Neural cell (in vitro differentiated cells): Measurements from ENCODE around the gene LHFPL2. TPM values are rescaled to one million over a fixed set of nuclear protein-coding genes. Genes with fewer than 3 reads are reported as not detected.

Experiments used
- H2AFZ ChIP-seq: fragments of 200-600, 300-800 bp; sonication (generic), shearing (Covaris generic); 2 replicates; pipeline ENCODE4 v1.6.0; 2014; ENCODE audit warnings: low read depth, mild to moderate bottlenecking, antibody characterized with exemption, low read length, moderate library complexity
- H3F3A ChIP-seq: fragments of 200-600 bp; shearing (Covaris generic); 2 replicates; pipeline ENCODE4 v1.6.1; 2016; ENCODE audit warnings: mild to moderate bottlenecking, moderate library complexity, mixed read lengths, antibody characterized with exemption, low read length; ENCODE audit not compliant: insufficient read depth, poor library complexity, severe bottlenecking
- H3K27ac ChIP-seq: fragments of 200-600, 300-800 bp; sonication (generic), shearing (Covaris generic); 2 replicates; pipeline ENCODE4 v1.5.1; 2014; ENCODE audit warnings: mild to moderate bottlenecking, low read length, moderate library complexity
- H3K27me3 ChIP-seq: fragments of 300-800, 200-600 bp; sonication (generic), shearing (Covaris generic); 2 replicates; pipeline ENCODE4 v1.6.0; 2014; ENCODE audit warnings: mild to moderate bottlenecking, low read depth, low read length, moderate library complexity; ENCODE audit not compliant: insufficient read depth
- H3K36me3 ChIP-seq: fragments of 300-800, 200-600 bp; sonication (generic), shearing (Covaris generic); 2 replicates; pipeline ENCODE4 v1.5.1; 2014; ENCODE audit warnings: mild to moderate bottlenecking, antibody characterized with exemption, low read length, moderate library complexity; ENCODE audit not compliant: insufficient read depth
- H3K4me2 ChIP-seq: fragments of 300-800, 200-600 bp; sonication (generic), shearing (Covaris generic); 2 replicates; pipeline ENCODE4 v1.6.0; 2014; ENCODE audit warnings: mild to moderate bottlenecking, low read length
- H3K4me3 ChIP-seq: fragments of 300-800, 200-600 bp; sonication (generic), shearing (Covaris generic); 2 replicates; pipeline ENCODE4 v1.5.1; 2014; ENCODE audit warnings: mild to moderate bottlenecking, low read length, moderate library complexity
- H3K79me2 ChIP-seq: fragments of 200-600 bp; shearing (Covaris generic); replicated peaks from 2 replicates; pipeline ENCODE4 v1.6.0; 2014; ENCODE audit warnings: mild to moderate bottlenecking, low read length, moderate library complexity; ENCODE audit not compliant: insufficient read depth
- H3K9ac ChIP-seq: fragments of 300-800, 200-600 bp; sonication (generic), shearing (Covaris generic); 2 replicates; pipeline ENCODE4 v1.6.1; 2016; ENCODE audit warnings: mild to moderate bottlenecking, low read length, mixed read lengths
- H3K9me2 ChIP-seq: fragments of 200-600 bp; shearing (Covaris generic); 2 replicates; pipeline ENCODE4 v1.6.1; 2016; ENCODE audit warnings: mild to moderate bottlenecking, low read length, mixed read lengths; ENCODE audit not compliant: insufficient read depth
- H3K9me3 ChIP-seq: fragments of 200-600, 300-800 bp; sonication (generic), shearing (Covaris generic); 2 replicates; pipeline ENCODE4 v1.6.1; 2016; ENCODE audit warnings: mild to moderate bottlenecking, mixed run types, low read length, moderate library complexity, mixed read lengths
- H4K20me1 ChIP-seq: fragments of 200-600 bp; shearing (Covaris generic); 2 replicates; pipeline ENCODE4 v1.6.1; 2016; ENCODE audit warnings: mild to moderate bottlenecking, mixed run types; ENCODE audit not compliant: insufficient read depth
- EP300 ChIP-seq: fragments of 450-650 bp; conservative IDR thresholded peaks from 2 replicates; pipeline ENCODE4 v1.6.1; 2014; ENCODE audit warnings: antibody characterized with exemption, mild to moderate bottlenecking, moderate library complexity; ENCODE audit not compliant: poor library complexity, severe bottlenecking
- EZH2 ChIP-seq: fragments of 200-600, 300-800 bp; shearing (Covaris generic), sonication (generic); IDR thresholded peaks from 2 replicates; pipeline ENCODE4 v1.6.1; 2014; ENCODE audit warnings: antibody characterized with exemption, low read length, borderline replicate concordance, mild to moderate bottlenecking; ENCODE audit not compliant: insufficient read depth, poor library complexity, severe bottlenecking
- MXI1 ChIP-seq: fragments of 450-650 bp; conservative IDR thresholded peaks from 2 replicates; pipeline ENCODE4 v1.6.1; 2014; ENCODE audit warnings: antibody characterized with exemption, mild to moderate bottlenecking; ENCODE audit not compliant: poor library complexity, severe bottlenecking
- POLR2AphosphoS5 ChIP-seq: IDR thresholded peaks from 2 replicates; pipeline ENCODE4 v1.6.1; 2012
- RAD21 ChIP-seq: fragments of 450-650 bp; conservative IDR thresholded peaks from 2 replicates; pipeline ENCODE4 v1.6.1; 2014; ENCODE audit warnings: antibody characterized with exemption, mild to moderate bottlenecking, moderate library complexity
- REST ChIP-seq: IDR thresholded peaks from 2 replicates; pipeline ENCODE4 v1.6.1; 2012; ENCODE audit warnings: borderline replicate concordance
- SMC3 ChIP-seq: fragments of 450-650 bp; conservative IDR thresholded peaks from 2 replicates; pipeline ENCODE4 v1.6.1; 2014; ENCODE audit warnings: antibody characterized with exemption, mild to moderate bottlenecking, moderate library complexity; ENCODE audit not compliant: poor library complexity
- TAF1 ChIP-seq: IDR thresholded peaks from 2 replicates; pipeline ENCODE4 v1.6.1; 2012; ENCODE audit warnings: low read depth
- polyA plus RNA-seq: library from polyadenylated mRNA; depleted of rRNA; stranded (reverse); fragments of >200 nt; gene quantifications from 2 replicates; pipeline ENCODE4 v1.2.3, GENCODE V29; 2014
- TF ChIP-seq, protein P1 (sequence below): fragments of 450-650 bp; IDR thresholded peaks from 2 replicates; pipeline ENCODE4 v1.5.1; 2014; ENCODE audit warnings: antibody characterized with exemption, mild to moderate bottlenecking, moderate library complexity; ENCODE audit not compliant: poor library complexity, severe bottlenecking

The LHFPL2 gene
- polyA plus RNA-seq, 1 donor from 2014 or later = 1.6 TPM

DNA sequence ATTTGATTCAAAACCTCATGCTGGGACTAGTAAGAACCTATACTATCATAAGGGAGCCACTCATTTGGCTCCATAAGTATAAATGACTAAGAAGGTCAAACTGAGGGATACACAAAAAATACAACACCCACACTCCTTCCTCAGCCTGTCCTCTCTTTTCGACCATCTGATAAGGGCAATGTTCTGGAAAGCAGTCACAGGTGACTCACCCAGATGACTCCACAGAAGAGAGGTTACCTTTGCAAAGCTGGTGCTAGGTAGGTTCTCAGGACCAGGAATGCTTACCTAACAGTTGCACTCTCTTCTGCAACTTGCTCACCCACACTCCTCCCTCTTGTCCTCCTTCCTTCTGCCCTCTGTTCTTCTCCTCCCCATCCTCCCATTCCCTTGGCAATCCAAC, 32.9 kb downstream of the LHFPL2 start:
- H3K9me2 ChIP-seq = no peaks in the 10 kb centered on the region
- TF ChIP-seq MXI1 = no peak
- no peak for TF ChIP-seq EZH2
- TF ChIP-seq RAD21 = no peak
- no peak for TF ChIP-seq EP300
- no peak for TF ChIP-seq REST
- TF ChIP-seq POLR2AphosphoS5 = no peak
- TF ChIP-seq, protein P1, sequence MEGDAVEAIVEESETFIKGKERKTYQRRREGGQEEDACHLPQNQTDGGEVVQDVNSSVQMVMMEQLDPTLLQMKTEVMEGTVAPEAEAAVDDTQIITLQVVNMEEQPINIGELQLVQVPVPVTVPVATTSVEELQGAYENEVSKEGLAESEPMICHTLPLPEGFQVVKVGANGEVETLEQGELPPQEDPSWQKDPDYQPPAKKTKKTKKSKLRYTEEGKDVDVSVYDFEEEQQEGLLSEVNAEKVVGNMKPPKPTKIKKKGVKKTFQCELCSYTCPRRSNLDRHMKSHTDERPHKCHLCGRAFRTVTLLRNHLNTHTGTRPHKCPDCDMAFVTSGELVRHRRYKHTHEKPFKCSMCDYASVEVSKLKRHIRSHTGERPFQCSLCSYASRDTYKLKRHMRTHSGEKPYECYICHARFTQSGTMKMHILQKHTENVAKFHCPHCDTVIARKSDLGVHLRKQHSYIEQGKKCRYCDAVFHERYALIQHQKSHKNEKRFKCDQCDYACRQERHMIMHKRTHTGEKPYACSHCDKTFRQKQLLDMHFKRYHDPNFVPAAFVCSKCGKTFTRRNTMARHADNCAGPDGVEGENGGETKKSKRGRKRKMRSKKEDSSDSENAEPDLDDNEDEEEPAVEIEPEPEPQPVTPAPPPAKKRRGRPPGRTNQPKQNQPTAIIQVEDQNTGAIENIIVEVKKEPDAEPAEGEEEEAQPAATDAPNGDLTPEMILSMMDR = no peak
- TF ChIP-seq SMC3 = no peak
- TF ChIP-seq TAF1 = no peak
- H3K27me3 ChIP-seq = no peaks in the 10 kb centered on the region
- no peaks in the 10 kb centered on the region for H3K36me3 ChIP-seq
- no peaks in the 10 kb centered on the region for H3F3A ChIP-seq
- H3K9ac ChIP-seq = no peak overlapping the region
- H4K20me1 ChIP-seq = no peaks in the 10 kb centered on the region
- H3K79me2 ChIP-seq = no peaks in the 10 kb centered on the region
- no peak overlapping the region for H2AFZ ChIP-seq
- H3K4me2 ChIP-seq = no peak overlapping the region
- no peaks in the 10 kb centered on the region for H3K9me3 ChIP-seq
- no peak overlapping the region for H3K27ac ChIP-seq
- H3K4me3 ChIP-seq = no peak overlapping the region

GRCh38 chr5:78614816-78615215, 33.8 kb downstream of the LHFPL2 start:
- H3K27ac ChIP-seq = no peak overlapping the region
- no peak overlapping the region for H2AFZ ChIP-seq
- no peaks in the 10 kb centered on the region for H3K27me3 ChIP-seq
- TF ChIP-seq EZH2 = no peak
- no peak for TF ChIP-seq EP300
- no peaks in the 10 kb centered on the region for H3F3A ChIP-seq
- no peak overlapping the region for H3K4me2 ChIP-seq
- H3K79me2 ChIP-seq = no peaks in the 10 kb centered on the region
- no peak overlapping the region for H3K4me3 ChIP-seq
- H3K36me3 ChIP-seq = no peaks in the 10 kb centered on the region
- H3K9me3 ChIP-seq = no peaks in the 10 kb centered on the region
- no peaks in the 10 kb centered on the region for H4K20me1 ChIP-seq
- H3K9ac ChIP-seq = no peak overlapping the region
- H3K9me2 ChIP-seq = no peaks in the 10 kb centered on the region

GRCh38 chr5:78613756-78614155, 34.8 kb downstream of the LHFPL2 start:
- Histone ChIP-seq H3K9me3 (no peaks in the 10 kb centered on the region), H3K36me3 (no peaks in the 10 kb centered on the region), H3K79me2 (no peaks in the 10 kb centered on the region), H2AFZ (no peak overlapping the region), H3K4me3 (no peak overlapping the region), H3F3A (no peaks in the 10 kb centered on the region), H3K27ac (no peak overlapping the region), H3K9me2 (no peaks in the 10 kb centered on the region), H4K20me1 (no peaks in the 10 kb centered on the region), H3K27me3 (no peaks in the 10 kb centered on the region), H3K9ac (no peak overlapping the region), H3K4me2 (no peak overlapping the region)
- TF ChIP-seq, protein P1 = no peak
- TF ChIP-seq POLR2AphosphoS5 = no peak
- TF ChIP-seq EP300 = no peak
- TF ChIP-seq TAF1 = no peak
- TF ChIP-seq EZH2 = no peak
- no peak for TF ChIP-seq MXI1
- no peak for TF ChIP-seq SMC3
- no peak for TF ChIP-seq RAD21
- no peak for TF ChIP-seq REST
